Ramos (cell line): Measurements from ENCODE around the gene ZIC1.

Experiments used
- in situ Hi-C: fragments of 300-500 bp; cut with MboI; formaldehyde crosslinking; loops from one replicate; pipeline ENCODE4 v1.14.3; 2022; ENCODE audit warnings: low sequenced_read_pairs; ENCODE audit not compliant: unreplicated experiment

Gene ZIC1

GRCh38 chr3:147393943-147394883, 15.0 kb upstream of the ZIC1 start:
- in situ Hi-C loops: no loop called here

GRCh38 chr3:147394884-147395225, 14.3 kb upstream of the ZIC1 start:
- in situ Hi-C loops: no loop called here

- in situ Hi-C loops: no loop called here
Observed at GRCh38 chr3:147395899-147396711, 13.1 kb upstream of the ZIC1 start.

- in situ Hi-C loops: no loop called here
Observed at GRCh38 chr3:147396712-147397046, 12.5 kb upstream of the ZIC1 start.

- in situ Hi-C loops: no loop called here
Observed at GRCh38 chr3:147397155-147397874, 11.8 kb upstream of the ZIC1 start.

- in situ Hi-C loops: no loop called here
Observed at GRCh38 chr3:147397875-147398812, 11.0 kb upstream of the ZIC1 start.

GRCh38 chr3:147398813-147399534, 10.2 kb upstream of the ZIC1 start:
- in situ Hi-C loops: no loop called here

GRCh38 chr3:147400111-147400510, 9.1 kb upstream of the ZIC1 start:
- in situ Hi-C loops: no loop called here

- in situ Hi-C loops: no loop called here
Observed at GRCh38 chr3:147400999-147401398, 8.2 kb upstream of the ZIC1 start.

GRCh38 chr3:147401421-147401820, 7.7 kb upstream of the ZIC1 start:
- in situ Hi-C loops: no loop called here

GRCh38 chr3:147402159-147402558, 7.0 kb upstream of the ZIC1 start:
- in situ Hi-C loops: no loop called here

GRCh38 chr3:147403511-147403910, 5.7 kb upstream of the ZIC1 start:
- in situ Hi-C loops: no loop called here

GRCh38 chr3:147404000-147404799, 5.0 kb upstream of the ZIC1 start:
- in situ Hi-C loops: no loop called here

GRCh38 chr3:147404800-147405230, 4.3 kb upstream of the ZIC1 start:
- in situ Hi-C loops: no loop called here

- in situ Hi-C loops: no loop called here
Observed at GRCh38 chr3:147405231-147406027, 3.7 kb upstream of the ZIC1 start.

GRCh38 chr3:147406028-147406931, 2.9 kb upstream of the ZIC1 start, which contains the start of gene ZIC4:
TSS of gene ZIC4 (minus strand) at chr3:147406543. CDS start at chr3:147402797, 3,746 bp downstream.
- in situ Hi-C loops: no loop called here
